HG03521 (cell line): ENCODE results near the gene TBC1D22A.

Source experiments
- ATAC-seq: cut with Tn5 transposase; IDR thresholded peaks from one replicate; pipeline ENCODE4 v1.9.1; 2021; ENCODE audit warnings: mild to moderate bottlenecking, moderate library complexity; ENCODE audit not compliant: unreplicated experiment

The TBC1D22A gene

GRCh38 chr22:47036936-47037485, 274.6 kb downstream of the TBC1D22A start:
- ATAC-seq = no peak

GRCh38 chr22:47038206-47038835, 275.9 kb downstream of the TBC1D22A start:
- no peak for ATAC-seq

- no peak for ATAC-seq
Observed at GRCh38 chr22:47039356-47039755, 276.9 kb downstream of the TBC1D22A start.

- no peak for ATAC-seq
Observed at GRCh38 chr22:47040486-47041270, 278.2 kb downstream of the TBC1D22A start.

DNA sequence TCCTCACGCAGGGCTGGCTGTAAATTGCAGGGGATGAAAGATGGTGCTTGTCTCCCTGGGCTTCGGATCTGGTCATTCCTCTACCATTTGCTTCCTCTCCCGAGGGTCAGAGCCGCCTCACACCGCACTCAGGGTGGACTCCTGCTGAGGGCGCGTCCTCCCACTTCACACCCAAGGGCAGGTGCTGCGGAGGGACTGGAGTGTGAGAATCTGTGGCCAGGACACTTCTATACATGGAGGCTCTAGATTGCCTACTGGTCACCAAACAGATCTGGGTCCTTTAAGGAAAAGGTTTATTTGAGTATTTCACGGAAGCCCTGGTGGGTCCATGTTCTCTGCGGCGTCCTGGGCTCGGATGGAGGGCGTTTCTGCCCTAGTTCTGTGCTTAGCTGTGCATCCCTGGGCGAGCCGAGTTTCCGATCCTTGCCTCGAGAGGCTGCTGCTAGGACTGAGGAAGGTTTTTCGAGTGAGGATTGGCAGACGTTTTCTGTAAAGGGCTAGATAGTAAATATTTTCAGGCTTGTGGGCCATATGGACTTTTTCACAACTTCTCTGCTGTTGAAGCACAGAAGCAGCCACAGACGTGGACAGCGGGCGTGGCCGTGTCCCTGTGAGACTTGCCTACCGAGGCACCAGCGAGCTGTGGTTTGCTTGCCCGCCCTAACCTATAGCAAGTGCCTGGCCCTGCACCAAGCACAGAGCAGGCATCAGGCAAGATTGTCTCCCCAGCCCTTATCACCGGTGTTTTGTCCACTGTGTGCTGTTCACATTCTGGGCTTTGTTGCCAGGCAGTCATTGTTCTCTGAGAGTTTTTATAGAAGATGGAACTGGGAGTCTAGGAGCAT, 279.0 kb downstream of the TBC1D22A start:
- no peak for ATAC-seq

DNA sequence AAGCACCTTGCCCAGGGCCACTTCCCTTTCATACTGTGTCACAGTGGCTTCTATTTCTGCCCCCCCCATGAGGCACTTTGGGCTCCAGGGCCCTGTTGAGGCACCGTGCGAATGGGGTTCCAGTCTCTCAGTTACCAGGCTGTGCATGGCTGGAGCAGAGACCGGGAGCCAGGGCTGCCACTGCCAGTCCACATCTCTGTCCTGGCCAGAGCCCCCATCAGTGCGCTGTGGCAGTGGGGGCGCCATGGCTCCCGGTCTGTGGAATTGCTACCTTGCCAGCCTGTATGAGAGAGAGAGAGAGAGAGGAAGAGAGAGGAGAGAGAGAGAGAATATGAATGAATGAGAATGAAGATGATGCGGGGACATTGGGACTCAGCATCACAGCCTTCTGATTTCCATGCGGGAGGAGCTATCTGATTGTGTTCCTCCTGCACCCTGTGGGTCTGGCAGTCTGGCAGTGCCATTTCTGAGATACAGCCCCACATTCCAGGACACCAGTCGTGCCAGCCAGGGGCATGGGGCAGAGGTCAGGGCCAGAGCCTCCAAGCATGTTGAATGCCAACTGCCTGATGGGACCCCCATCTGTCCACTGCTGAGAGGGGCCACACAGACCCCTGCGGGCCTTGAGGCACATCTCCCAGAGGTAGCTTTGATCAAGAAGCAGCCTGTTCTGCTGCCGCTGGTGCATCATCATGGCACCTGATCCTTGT, 279.8 kb downstream of the TBC1D22A start:
- no peak for ATAC-seq

DNA sequence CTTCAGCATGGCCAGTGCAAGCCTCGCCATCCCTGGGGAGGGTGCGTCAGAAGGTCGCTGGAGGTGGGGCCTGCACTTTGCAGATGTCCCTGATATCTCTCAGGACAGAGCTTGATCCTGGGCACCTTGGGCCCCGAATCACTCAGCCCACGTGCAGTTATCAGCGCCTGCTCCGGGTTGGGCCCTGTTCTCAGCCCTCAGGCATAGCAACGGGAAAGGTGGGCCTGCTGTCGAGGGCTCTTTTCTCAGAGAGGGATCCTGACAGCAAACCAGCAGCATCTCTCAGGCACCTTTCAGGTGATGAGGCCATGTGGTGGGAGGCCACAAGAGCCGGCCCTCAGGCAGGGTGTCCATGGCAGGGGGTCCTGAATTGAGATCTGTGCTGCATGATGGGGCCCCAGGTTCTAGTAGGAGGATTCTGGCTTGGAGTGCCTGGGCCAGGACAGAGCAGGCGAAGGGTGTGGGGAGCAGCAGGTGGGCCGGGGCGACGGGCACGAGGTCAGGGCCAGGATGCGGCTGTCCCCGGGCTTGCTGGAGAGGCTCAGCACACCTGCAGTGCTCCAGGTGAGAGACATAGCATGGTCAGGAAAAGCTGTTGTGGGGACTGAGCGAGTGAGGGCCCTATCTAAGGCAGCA, 280.5 kb downstream of the TBC1D22A start:
- no peak for ATAC-seq

DNA sequence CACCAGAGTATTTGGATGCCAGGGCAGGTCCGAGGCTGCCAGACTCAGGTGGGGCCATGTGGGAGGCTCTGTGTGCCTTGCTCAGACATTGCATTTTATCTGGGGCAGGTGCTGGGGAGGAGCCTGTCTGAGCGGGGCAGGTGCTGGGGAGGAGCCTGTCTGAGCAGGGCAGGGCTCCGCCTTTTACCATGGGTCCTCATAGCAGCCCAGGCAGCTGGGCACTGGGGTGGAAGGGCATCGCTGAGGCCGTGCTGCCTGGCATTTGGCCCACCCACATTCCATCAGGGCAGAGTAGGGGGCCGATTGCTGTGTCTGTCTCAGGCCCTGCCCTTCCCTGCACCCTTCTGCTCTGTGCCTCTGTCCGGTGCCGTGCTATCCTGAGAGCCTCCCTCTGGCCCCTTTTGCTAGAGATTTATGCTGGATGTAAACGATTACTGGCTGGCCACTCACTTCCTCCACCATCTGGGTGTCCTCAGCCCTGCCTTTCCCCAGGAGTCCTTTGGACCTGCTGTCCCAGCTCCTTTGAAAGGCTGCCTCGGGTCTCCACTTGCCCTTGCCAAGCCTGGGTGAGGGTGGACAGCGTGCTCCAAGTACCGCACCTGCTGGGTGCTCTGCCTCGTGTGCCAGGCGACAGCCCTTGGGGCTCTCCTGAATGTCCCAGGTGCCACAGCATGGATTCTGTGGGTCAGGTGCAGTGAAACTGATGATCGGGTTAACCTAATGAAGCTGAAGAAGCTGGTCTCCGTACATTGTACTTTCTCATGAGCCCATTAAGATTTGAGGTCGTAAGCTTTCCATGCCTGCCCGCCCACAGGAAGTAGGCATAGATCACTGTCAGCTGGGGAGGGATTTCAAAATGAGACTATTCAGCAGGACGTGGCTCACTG, 281.6 kb downstream of the TBC1D22A start:
- ATAC-seq = no peak

- ATAC-seq = no peak
Observed at GRCh38 chr22:47044722-47045535, 282.5 kb downstream of the TBC1D22A start.

GRCh38 chr22:47045691-47046410, 283.4 kb downstream of the TBC1D22A start:
- ATAC-seq = no peak

DNA sequence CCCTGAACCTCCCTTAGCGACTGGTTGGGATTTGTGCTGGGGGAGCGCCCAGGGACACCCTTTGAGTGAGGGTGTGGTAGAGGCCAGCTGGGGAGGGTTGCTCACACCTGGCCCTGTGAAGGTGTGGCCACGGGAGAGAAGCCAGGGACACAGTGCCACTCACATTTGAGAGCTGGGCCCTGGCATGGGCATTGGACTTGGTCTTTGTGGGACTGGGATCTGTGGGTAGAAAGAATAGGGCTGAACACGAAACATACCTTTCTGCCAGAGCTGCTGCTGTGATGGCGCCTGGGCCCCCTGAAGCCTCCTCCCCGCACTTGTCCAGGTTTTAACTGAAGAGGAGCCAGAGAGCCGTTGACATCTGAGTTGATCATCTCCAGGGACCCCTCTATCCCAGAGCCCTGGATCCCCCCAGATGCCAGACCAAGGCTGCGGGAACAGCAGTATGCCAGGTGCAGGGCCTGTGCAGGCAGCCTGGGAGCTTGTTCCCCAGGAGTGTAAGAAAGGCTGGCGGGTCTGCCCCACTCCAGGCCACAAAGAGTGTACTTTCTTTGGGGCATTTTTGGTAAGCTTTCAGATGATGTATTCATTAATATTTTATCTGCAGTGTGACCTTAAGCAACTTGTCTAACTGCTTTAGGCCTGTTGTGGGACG, 284.1 kb downstream of the TBC1D22A start:
- no peak for ATAC-seq

DNA sequence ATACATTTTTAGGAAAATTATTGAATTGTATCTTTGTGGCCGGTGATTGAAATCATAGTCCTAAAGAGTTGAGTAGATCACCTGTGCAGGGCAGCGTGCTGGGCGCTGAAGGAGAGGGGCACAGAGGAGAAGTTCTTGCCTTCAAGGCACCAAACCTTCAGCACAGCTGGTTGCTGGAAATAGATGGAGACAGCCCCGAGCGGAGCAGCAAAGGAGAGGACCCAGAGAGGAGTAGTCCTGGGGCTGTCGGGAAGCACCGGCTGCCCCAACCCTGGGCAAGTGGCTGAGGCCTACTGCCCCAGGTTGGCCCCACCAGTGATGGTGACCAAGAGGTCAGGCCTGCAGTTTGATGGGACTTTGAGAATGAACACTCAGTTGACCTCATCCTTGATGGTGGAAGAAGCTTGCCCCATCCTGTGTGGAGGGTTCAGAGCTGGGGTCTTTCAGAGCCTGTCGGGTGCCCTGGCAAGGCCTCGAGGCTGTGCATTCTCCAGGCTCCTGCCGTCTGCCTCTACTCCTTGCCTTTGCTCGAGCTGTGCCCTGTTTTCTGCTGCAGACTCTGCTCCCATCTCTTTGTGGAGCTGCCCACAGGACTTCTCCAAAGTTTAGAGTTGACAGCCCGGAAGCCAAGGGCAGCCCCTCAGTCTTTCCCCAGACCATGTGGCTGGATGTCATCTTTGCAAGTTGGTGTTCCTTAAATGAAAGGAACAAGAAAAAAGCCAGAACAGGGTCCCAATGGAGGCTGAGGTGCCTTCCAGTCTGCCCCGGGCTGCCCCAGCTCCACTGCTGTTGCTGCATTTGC, 285.1 kb downstream of the TBC1D22A start:
- ATAC-seq = no peak

DNA sequence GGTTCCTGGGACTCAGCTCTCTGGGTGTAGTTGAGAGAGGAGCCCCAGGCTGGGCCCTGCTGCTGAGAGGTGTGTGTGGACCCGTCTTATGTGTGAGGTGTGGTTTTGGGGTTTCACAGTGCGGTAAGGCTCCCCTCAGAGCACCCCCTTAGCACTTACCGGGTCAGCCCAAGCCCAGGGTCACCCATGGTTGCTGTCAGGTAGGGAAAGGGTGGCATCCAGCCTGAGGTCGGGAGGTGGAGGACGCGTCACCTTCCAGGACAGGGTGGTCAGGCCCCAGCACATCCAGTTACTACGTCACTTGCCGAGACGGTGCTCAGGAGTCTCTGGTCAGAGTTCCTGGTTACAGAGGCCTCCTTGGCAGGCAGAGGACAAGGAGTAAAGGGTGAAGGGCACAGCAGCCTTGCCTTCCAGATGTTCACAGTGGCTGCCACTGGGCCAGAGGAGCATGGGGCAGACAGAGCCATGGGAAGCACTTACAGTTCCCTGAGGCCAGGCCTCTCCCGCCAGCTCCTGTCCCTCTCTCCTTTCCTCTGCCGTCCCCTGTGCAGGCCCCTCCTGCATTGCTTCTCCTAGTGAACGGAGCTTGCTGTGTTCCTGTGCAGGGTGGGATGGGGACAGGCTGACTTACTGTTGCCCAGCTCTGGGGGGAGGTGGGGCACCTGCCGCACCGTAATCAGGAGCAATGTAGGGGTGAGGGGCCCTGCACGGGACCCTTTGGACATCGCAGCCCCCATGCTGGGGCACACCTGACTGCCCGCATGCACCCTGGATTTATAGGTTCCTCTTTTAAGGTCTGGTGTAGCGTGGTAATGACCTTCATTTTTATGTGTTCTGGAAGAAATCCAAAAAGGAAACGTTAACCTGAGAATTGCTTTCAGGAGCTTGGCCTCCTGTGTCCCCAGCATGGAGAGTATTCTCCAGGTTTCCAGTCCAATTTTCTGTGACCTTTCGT, 285.9 kb downstream of the TBC1D22A start:
- ATAC-seq = no peak

DNA sequence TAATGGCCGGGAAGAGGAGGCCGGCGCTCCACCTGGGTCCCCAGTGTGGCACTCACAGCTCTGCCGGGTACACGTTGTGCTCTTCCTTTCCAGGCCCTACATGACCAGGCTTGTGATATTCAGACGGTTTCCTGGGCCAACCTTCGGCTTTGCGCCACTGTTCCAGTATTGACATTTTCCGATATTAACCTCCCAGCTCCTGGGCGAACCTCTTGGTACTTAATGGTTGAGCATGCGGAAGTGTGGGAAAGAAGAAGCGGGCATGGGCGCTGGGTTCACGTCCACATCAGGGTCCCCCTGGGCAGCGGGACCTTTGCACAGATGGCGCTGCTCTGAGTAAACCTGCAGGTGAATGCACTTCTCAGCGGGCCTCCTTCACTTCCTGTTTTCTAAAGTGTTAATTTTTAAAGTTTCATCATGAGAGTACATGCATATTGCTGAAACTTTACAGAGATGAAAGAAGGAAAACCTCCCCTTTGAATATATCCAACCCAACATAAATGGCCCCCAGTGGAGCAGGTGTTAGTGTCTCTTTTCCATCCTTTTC, 286.7 kb downstream of the TBC1D22A start:
- no peak for ATAC-seq
